IMR-90 (cell line): ENCODE data around the gene SECISBP2. TPM values are rescaled to one million over a fixed set of nuclear protein-coding genes. Genes with fewer than 3 reads are reported as not detected.

Experiments used
- ATAC-seq: fragments of 200-7000 bp; cut with Tn5 transposase; 2 replicates; pipeline ENCODE4 v1.9.1; 2020; ENCODE audit warnings: low read depth, mild to moderate bottlenecking, moderate library complexity
- BruUV-seq: library from RNA; stranded (reverse); fragments of 400-500 nt; replicated peaks from 2 replicates; lab custom pipeline; 2021; lab: Mats Ljungman, UMichigan
- CTCF ChIA-PET: fragments of 300-600 bp; formaldehyde crosslinking; extraction: SDS; loops from one replicate; lab custom pipeline; 2021; ENCODE audit warnings: antibody characterized with exemption; lab: Yijun Ruan, JAX
- POLR2A ChIA-PET: fragments of 300-600 bp; sonication (Branson Sonifier 250); formaldehyde crosslinking; loops from one replicate; lab custom pipeline; 2022; ENCODE audit warnings: antibody characterized with exemption; ENCODE audit not compliant: unreplicated experiment; lab: Charles Lee
- DNase-seq: peaks from one replicate; pipeline ENCODE4 v3.0.0; 2013
- H2AFZ ChIP-seq: replicated peaks from 2 replicates; pipeline ENCODE3; 2013; ENCODE audit warnings: low read length, mild to moderate bottlenecking; ENCODE audit not compliant: poor library complexity
- H2AK5ac ChIP-seq: 2 replicates; pipeline ENCODE4 v1.6.1; 2013; ENCODE audit warnings: low read depth, low read length, inconsistent platforms
- H2AK9ac ChIP-seq: replicated peaks from 2 replicates; pipeline ENCODE3; 2013; ENCODE audit warnings: mild to moderate bottlenecking, low read depth, low read length, moderate library complexity; ENCODE audit not compliant: poor library complexity
- H2BK120ac ChIP-seq: 2 replicates; pipeline ENCODE4 v1.6.1; 2013; ENCODE audit warnings: low read depth, low read length, inconsistent platforms
- H2BK15ac ChIP-seq: 3 replicates; pipeline ENCODE4 v1.6.1; 2013; ENCODE audit warnings: low read depth, low read length, inconsistent platforms
- H2BK20ac ChIP-seq: 2 replicates; pipeline ENCODE4 v1.6.1; 2013; ENCODE audit warnings: low read depth, mild to moderate bottlenecking, inconsistent platforms, low read length, moderate library complexity
- H2BK5ac ChIP-seq: 2 replicates; pipeline ENCODE4 v1.6.1; 2013; ENCODE audit warnings: mild to moderate bottlenecking, low read depth, low read length, inconsistent platforms; ENCODE audit not compliant: poor library complexity, severe bottlenecking
- H3K14ac ChIP-seq: replicated peaks from 2 replicates; pipeline ENCODE4 v1.6.1; 2013; ENCODE audit warnings: low read depth, low read length, inconsistent platforms
- H3K18ac ChIP-seq: 2 replicates; pipeline ENCODE4 v1.6.1; 2013; ENCODE audit warnings: low read depth, low read length, control low read depth
- H3K23ac ChIP-seq: 2 replicates; pipeline ENCODE4 v1.6.1; 2013; ENCODE audit warnings: low read depth, low read length, inconsistent platforms
- H3K27ac ChIP-seq: 2 replicates; pipeline ENCODE4 v1.5.1; 2013; ENCODE audit warnings: mild to moderate bottlenecking, control low read depth, low read length; ENCODE audit not compliant: insufficient read depth
- H3K27me3 ChIP-seq: 2 replicates; pipeline ENCODE4 v1.6.1; 2013; ENCODE audit warnings: low read length; ENCODE audit not compliant: control insufficient read depth, insufficient read depth
- H3K36me3 ChIP-seq: 2 replicates; pipeline ENCODE4 v1.6.1; 2013; ENCODE audit warnings: low read length, mixed read lengths; ENCODE audit not compliant: control insufficient read depth, insufficient read depth
- H3K4ac ChIP-seq: 2 replicates; pipeline ENCODE4 v1.6.1; 2013; ENCODE audit warnings: low read depth, low read length, inconsistent platforms
- H3K4me1 ChIP-seq: 2 replicates; pipeline ENCODE4 v1.6.1; 2013; ENCODE audit warnings: low read length, mixed read lengths; ENCODE audit not compliant: control insufficient read depth, insufficient read depth
- H3K4me2 ChIP-seq: 2 replicates; pipeline ENCODE4 v1.6.1; 2013; ENCODE audit warnings: low read depth, mild to moderate bottlenecking, control low read depth, low read length, moderate library complexity
- H3K4me3 ChIP-seq: 2 replicates; pipeline ENCODE4 v1.5.1; 2013; ENCODE audit warnings: low read depth, mild to moderate bottlenecking, control low read depth, low read length, moderate library complexity; ENCODE audit not compliant: insufficient read depth
- H3K56ac ChIP-seq: 2 replicates; pipeline ENCODE4 v1.6.1; 2013; ENCODE audit warnings: low read length, inconsistent platforms; ENCODE audit not compliant: insufficient read depth; ENCODE audit errors: extremely low read depth
- H3K79me1 ChIP-seq, 2 experiments: 2 replicates each; pipeline ENCODE4 v1.6.1; 2013; ENCODE audit warnings: low read length in 2 of 2, inconsistent platforms in 1 of 2, low read depth in 1 of 2
- H3K9ac ChIP-seq: 2 replicates; pipeline ENCODE4 v1.6.1; 2013; ENCODE audit warnings: low read depth, low read length, control low read depth
- H3K9me1 ChIP-seq: 2 replicates; pipeline ENCODE4 v1.6.1; 2013; ENCODE audit warnings: low read length, inconsistent platforms; ENCODE audit not compliant: insufficient read depth
- H3K9me3 ChIP-seq: 2 replicates; pipeline ENCODE4 v1.6.1; 2013; ENCODE audit warnings: low read length; ENCODE audit not compliant: control insufficient read depth, insufficient read depth
- H4K20me1 ChIP-seq: 2 replicates; pipeline ENCODE4 v1.6.1; 2013; ENCODE audit warnings: low read length, inconsistent platforms; ENCODE audit not compliant: insufficient read depth
- H4K5ac ChIP-seq: 2 replicates; pipeline ENCODE4 v1.6.1; 2013; ENCODE audit warnings: mild to moderate bottlenecking, low read depth, low read length, control low read depth
- H4K8ac ChIP-seq, 2 experiments: 2 replicates each; pipeline ENCODE4 v1.6.1; 2013; ENCODE audit warnings: low read depth in 2 of 2, low read length in 2 of 2, control low read depth in 1 of 2, inconsistent platforms in 1 of 2
- H4K91ac ChIP-seq: 2 replicates; pipeline ENCODE4 v1.6.1; 2013; ENCODE audit warnings: low read depth, low read length, inconsistent platforms; ENCODE audit not compliant: insufficient read depth
- CHD1 ChIP-seq: IDR thresholded peaks from 2 replicates; pipeline ENCODE4 v1.6.1; 2012; ENCODE audit warnings: low read depth, low read length, improper control_type of control experiment
- CTCF ChIP-seq: conservative IDR thresholded peaks from 2 replicates; pipeline ENCODE4 v1.5.1; 2012; ENCODE audit warnings: mild to moderate bottlenecking, low read depth, low read length, improper control_type of control experiment
- MXI1 ChIP-seq: IDR thresholded peaks from 2 replicates; pipeline ENCODE4 v1.6.1; 2012; ENCODE audit warnings: low read depth, mild to moderate bottlenecking, low read length, moderate library complexity, borderline replicate concordance
- POLR2A ChIP-seq: IDR thresholded peaks from 2 replicates; pipeline ENCODE4 v1.6.1; 2012; ENCODE audit warnings: mild to moderate bottlenecking, low read depth, low read length
- RFX5 ChIP-seq: IDR thresholded peaks from 2 replicates; pipeline ENCODE4 v1.8.0; 2012; ENCODE audit warnings: low read depth, mild to moderate bottlenecking, low read length, moderate library complexity
- WGBS, 2 experiments: methylation state at CpG; one replicate each; pipeline versions ENCODE4 v1.1.5 to v1.1.7; 2013; ENCODE audit warnings: missing lambda C conversion rate in 2 of 2; ENCODE audit not compliant: insufficient read length in 1 of 2; ENCODE audit errors: extremely low coverage in 2 of 2; 5-methylcytosine and 5-hydroxymethylcytosine counted together
- dilution Hi-C: fragments of 300-500 bp; cut with HindIII; formaldehyde crosslinking; loops from one replicate; pipeline ENCODE4 v1.14.3; 2018; ENCODE audit warnings: low sequenced_read_pairs; ENCODE audit not compliant: unreplicated experiment
- in situ Hi-C: fragments of 300-500 bp; cut with MboI; formaldehyde crosslinking; loops from 3 replicates; pipeline ENCODE4 v1.14.3; 2019; ENCODE audit warnings: low sequenced_read_pairs, inconsistent platforms, mixed read lengths
- intact Hi-C: fragments of 100-400 bp; cut with micrococcal nuclease; formaldehyde crosslinking; loops from 2 replicates; pipeline ENCODE4 v1.10.0; 2022
- polyA plus RNA-seq, 3 experiments: library from polyadenylated mRNA; depleted of rRNA; stranded (reverse); fragments of >200 nt; gene quantifications; 2 replicates each; pipeline ENCODE4 v1.2.3, GENCODE V29; 2012; ENCODE audit warnings: low replicate concordance in 1 of 3
- total RNA-seq: library from RNA; depleted of rRNA; stranded (reverse); fragments of >200 nt; gene quantifications from 2 replicates; pipeline ENCODE4 v1.2.3, GENCODE V29; 2012

SECISBP2 gene
- total and polyA plus RNA-seq, 2 of the 4 experiments (the other 2 are of a cell fraction): 16.4 to 18.8 TPM

DNA sequence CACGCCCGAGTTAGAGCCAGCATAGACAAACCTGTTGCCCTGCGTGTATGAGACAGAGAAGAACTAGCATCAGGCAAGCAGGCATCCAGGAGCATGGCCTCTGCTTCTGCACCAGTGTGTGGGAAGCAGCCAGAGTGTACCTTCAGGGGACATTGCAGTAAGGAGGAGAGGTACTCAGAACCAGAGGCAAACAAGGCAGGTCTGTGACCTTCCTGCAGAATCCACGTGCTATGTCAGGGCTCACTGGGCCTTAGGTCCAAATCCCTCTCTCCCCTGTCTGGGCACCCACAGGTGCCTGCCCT lies 63.0 kb downstream of the SECISBP2 start:
- no TSS peak for BruUV-seq
- peak overlapping the region; percentile 43 for H2AFZ ChIP-seq
- no peak overlapping the region for H3K4me3 ChIP-seq
- no peak overlapping the region for H4K91ac ChIP-seq
- no peak overlapping the region for H3K14ac ChIP-seq
- H3K4me2 ChIP-seq: no peak overlapping the region
- H2BK5ac ChIP-seq: no peak overlapping the region
- H3K4me1 ChIP-seq: peaks cover 14% of the 10 kb centered on the region
- H2BK120ac ChIP-seq: peak overlapping the region; percentile 56; the same call in 1 of the 2 replicates
- H3K27me3 ChIP-seq: no peaks in the 10 kb centered on the region
- 100% methylated on average over 2 of the region's 4 CpGs; no CpG with 5 or more reads in 1 of the 2 experiments for WGBS, 2 experiments
- no peak overlapping the region for H2BK20ac ChIP-seq
- TF ChIP-seq RFX5 (no peak), MXI1 (no peak), POLR2A (no peak), CTCF (no peak), CHD1 (no peak)
- H4K8ac ChIP-seq: no peak overlapping the region
- H3K9me1 ChIP-seq: no peaks in the 10 kb centered on the region
- H4K5ac ChIP-seq: no peak overlapping the region
- CTCF ChIA-PET: no interaction called here
- no peak overlapping the region for H2AK9ac ChIP-seq
- no peaks in the 10 kb centered on the region for H4K20me1 ChIP-seq
- no peak overlapping the region; the same call in 2 of the 3 replicates for H2BK15ac ChIP-seq
- no peak for ATAC-seq
- peaks cover 26% of the 10 kb centered on the region for H3K36me3 ChIP-seq
- in situ Hi-C loops (no loop called here), intact Hi-C loops (no loop called here), dilution Hi-C loops (no loop called here)
- no peak overlapping the region for H3K23ac ChIP-seq
- H3K9me3 ChIP-seq: no peaks in the 10 kb centered on the region
- no peak overlapping the region for H3K4ac ChIP-seq
- no peak overlapping the region for H3K18ac ChIP-seq
- no peaks in the 10 kb centered on the region for H3K79me1 ChIP-seq
- no peak overlapping the region for H3K56ac ChIP-seq
- POLR2A ChIA-PET: no interaction called here
- H3K27ac ChIP-seq: no peak overlapping the region
- H2AK5ac ChIP-seq: peak overlapping the region; percentile 68; the same call in 1 of the 2 replicates
- H3K9ac ChIP-seq: no peak overlapping the region
- no peak for DNase-seq
